ENCODE data around the gene DMGDH. TPM values are rescaled to one million over a fixed set of nuclear protein-coding genes. Genes with fewer than 3 reads are reported as not detected.
A peak's percentile ranks its signal among the peaks of the same experiment; 100 is the strongest.

DMGDH gene
- total RNA-seq, 1 donor from 2014 or later = 0.32 TPM

- peaks cover 18% of the 10 kb centered on the region for H3K4me1 Mint-ChIP-seq
- no peak overlapping the region for H3K4me3 ChIP-seq
- no peak overlapping the region for H2AFZ ChIP-seq (replicated peaks)
- peaks cover 8% of the 10 kb centered on the region for H3K36me3 Mint-ChIP-seq
- no peaks in the 10 kb centered on the region for H3K36me3 ChIP-seq
- H3K79me2 ChIP-seq (ENCODE audit: low read depth) = no peaks in the 10 kb centered on the region
- no peak for TF ChIP-seq CTCF (IDR thresholded peaks at IDR 0.05)
- TF ChIP-seq EZH2phosphoT487 (IDR thresholded peaks at IDR 0.05) = no peak
- TF ChIP-seq EZH2 (IDR thresholded peaks at IDR 0.05) = no peak
- no peaks in the 10 kb centered on the region for H4K20me1 ChIP-seq (ENCODE audit: low read depth)
- H3K27me3 ChIP-seq = no peaks in the 10 kb centered on the region
- H3K4me2 ChIP-seq = peak overlapping the region; percentile 21
- DNase-seq (ENCODE audit: low spot score) = peak; percentile 23
- no peaks in the 10 kb centered on the region for H3K27me3 Mint-ChIP-seq (ENCODE audit: insufficient read depth, low read depth)
- H3K27ac Mint-ChIP-seq = no peak overlapping the region
- no peak overlapping the region for H3K27ac ChIP-seq
- H3K9me3 ChIP-seq (ENCODE audit: low read depth) = no peaks in the 10 kb centered on the region
- H3K9me3 Mint-ChIP-seq = no peaks in the 10 kb centered on the region
- H3K9ac ChIP-seq = no peak overlapping the region
- no peak overlapping the region for H3K4me3 Mint-ChIP-seq
- H3F3A ChIP-seq (ENCODE audit: low read depth) = peaks cover 18% of the 10 kb centered on the region
- H3K4me1 ChIP-seq = peaks cover 22% of the 10 kb centered on the region
Measured at GRCh38 chr5:78959767-78960166, 109.7 kb downstream of the DMGDH start.

- no peak overlapping the region for H3K27ac Mint-ChIP-seq
- Histone ChIP-seq H4K20me1 (ENCODE audit: low read depth) (no peaks in the 10 kb centered on the region), H2AFZ (replicated peaks) (no peak overlapping the region), H3K27ac (peak overlapping the region; percentile 6), H3K36me3 (no peaks in the 10 kb centered on the region), H3K9me3 (ENCODE audit: low read depth) (no peaks in the 10 kb centered on the region), H3K27me3 (no peaks in the 10 kb centered on the region), H3K4me1 (peaks cover 22% of the 10 kb centered on the region), H3K79me2 (ENCODE audit: low read depth) (no peaks in the 10 kb centered on the region), H3K9ac (no peak overlapping the region), H3K4me2 (peak overlapping the region; percentile 21), H3K4me3 (no peak overlapping the region), H3F3A (ENCODE audit: low read depth) (peaks cover 18% of the 10 kb centered on the region)
- H3K4me3 Mint-ChIP-seq = no peak overlapping the region
- peak; percentile 9 for DNase-seq (ENCODE audit: low spot score)
- peaks cover 8% of the 10 kb centered on the region for H3K36me3 Mint-ChIP-seq
- TF ChIP-seq CTCF (IDR thresholded peaks at IDR 0.05) (no peak), EZH2 (IDR thresholded peaks at IDR 0.05) (no peak), EZH2phosphoT487 (IDR thresholded peaks at IDR 0.05) (no peak)
- H3K27me3 Mint-ChIP-seq (ENCODE audit: insufficient read depth, low read depth) = no peaks in the 10 kb centered on the region
- H3K4me1 Mint-ChIP-seq = peaks cover 18% of the 10 kb centered on the region
- H3K9me3 Mint-ChIP-seq = no peaks in the 10 kb centered on the region
Measured at GRCh38 chr5:78958672-78959445, 110.6 kb downstream of the DMGDH start.

- Histone ChIP-seq H3K79me2 (ENCODE audit: low read depth) (no peaks in the 10 kb centered on the region), H3K4me3 (no peak overlapping the region), H3K27ac (no peak overlapping the region), H3K9me3 (ENCODE audit: low read depth) (no peaks in the 10 kb centered on the region), H3K9ac (no peak overlapping the region), H3F3A (ENCODE audit: low read depth) (peaks cover 18% of the 10 kb centered on the region), H3K27me3 (no peaks in the 10 kb centered on the region), H3K36me3 (no peaks in the 10 kb centered on the region), H4K20me1 (ENCODE audit: low read depth) (no peaks in the 10 kb centered on the region), H3K4me2 (no peak overlapping the region), H2AFZ (replicated peaks) (no peak overlapping the region), H3K4me1 (peaks cover 22% of the 10 kb centered on the region)
- TF ChIP-seq EZH2 (IDR thresholded peaks at IDR 0.05) = no peak
- no peak for TF ChIP-seq EZH2phosphoT487 (IDR thresholded peaks at IDR 0.05)
- TF ChIP-seq CTCF (IDR thresholded peaks at IDR 0.05) = no peak
- H3K36me3 Mint-ChIP-seq = peaks cover 5% of the 10 kb centered on the region
- no peak overlapping the region for H3K4me3 Mint-ChIP-seq
- no peaks in the 10 kb centered on the region for H3K27me3 Mint-ChIP-seq (ENCODE audit: insufficient read depth, low read depth)
- H3K27ac Mint-ChIP-seq = no peak overlapping the region
- H3K4me1 Mint-ChIP-seq = peaks cover 18% of the 10 kb centered on the region
- no peak for DNase-seq (ENCODE audit: low spot score)
- no peaks in the 10 kb centered on the region for H3K9me3 Mint-ChIP-seq
Measured at GRCh38 chr5:78956901-78957300, 112.6 kb downstream of the DMGDH start.

Measured in neural progenitor cell (in vitro differentiated cells).